ENCODE measurements around the gene RABAC1.

- no peak for TF ChIP-seq CEBPB (IDR thresholded peaks at IDR 0.05; ENCODE audit: low read depth)
- TF ChIP-seq EZH2 (IDR thresholded peaks at IDR 0.05), result no peak
- TF ChIP-seq, protein P1, sequence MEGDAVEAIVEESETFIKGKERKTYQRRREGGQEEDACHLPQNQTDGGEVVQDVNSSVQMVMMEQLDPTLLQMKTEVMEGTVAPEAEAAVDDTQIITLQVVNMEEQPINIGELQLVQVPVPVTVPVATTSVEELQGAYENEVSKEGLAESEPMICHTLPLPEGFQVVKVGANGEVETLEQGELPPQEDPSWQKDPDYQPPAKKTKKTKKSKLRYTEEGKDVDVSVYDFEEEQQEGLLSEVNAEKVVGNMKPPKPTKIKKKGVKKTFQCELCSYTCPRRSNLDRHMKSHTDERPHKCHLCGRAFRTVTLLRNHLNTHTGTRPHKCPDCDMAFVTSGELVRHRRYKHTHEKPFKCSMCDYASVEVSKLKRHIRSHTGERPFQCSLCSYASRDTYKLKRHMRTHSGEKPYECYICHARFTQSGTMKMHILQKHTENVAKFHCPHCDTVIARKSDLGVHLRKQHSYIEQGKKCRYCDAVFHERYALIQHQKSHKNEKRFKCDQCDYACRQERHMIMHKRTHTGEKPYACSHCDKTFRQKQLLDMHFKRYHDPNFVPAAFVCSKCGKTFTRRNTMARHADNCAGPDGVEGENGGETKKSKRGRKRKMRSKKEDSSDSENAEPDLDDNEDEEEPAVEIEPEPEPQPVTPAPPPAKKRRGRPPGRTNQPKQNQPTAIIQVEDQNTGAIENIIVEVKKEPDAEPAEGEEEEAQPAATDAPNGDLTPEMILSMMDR (IDR thresholded peaks at IDR 0.05 in 2 of 3, conservative IDR thresholded peaks at IDR 0.05 in 1 of 3; ENCODE audit: borderline replicate concordance in 1 of 3, insufficient read depth in 1 of 3, low read depth in 2 of 3, low read length in 2 of 3), result peak; percentile 82 to 97 (median 93)
- no peak for TF ChIP-seq SP1 (IDR thresholded peaks at IDR 0.05; ENCODE audit: low read depth)
These were observed 24.2 kb downstream of the RABAC1 start for GRCh38 chr19:41934849-41935374.

All from HCT116 (cell line).